OCI-LY1 (cell line): ENCODE measurements around the gene HBM.

ENCODE experiments used
- H2AFZ ChIP-seq: fragments of 200-600 bp; sonication (generic), shearing (Covaris generic); 2 replicates; pipeline ENCODE4 v1.6.0; 2014; ENCODE audit warnings: antibody characterized with exemption, mild to moderate bottlenecking, low read length
- H3F3A ChIP-seq: fragments of 200-600 bp; sonication (generic), shearing (Covaris generic); 2 replicates; pipeline ENCODE4 v1.6.0; 2014; ENCODE audit warnings: mild to moderate bottlenecking, antibody characterized with exemption, low read length, moderate library complexity; ENCODE audit not compliant: insufficient read depth
- H3K27ac ChIP-seq: fragments of 200-600 bp; sonication (generic); 2 replicates; pipeline ENCODE4 v1.5.1; 2014; ENCODE audit warnings: low read length, mixed run types, mild to moderate bottlenecking, low read depth; ENCODE audit not compliant: poor library complexity, severe bottlenecking
- H3K27me3 ChIP-seq: fragments of 200-600 bp; sonication (generic); 2 replicates; pipeline ENCODE4 v1.6.0; 2014; ENCODE audit warnings: antibody characterized with exemption, mild to moderate bottlenecking, low read length, moderate library complexity; ENCODE audit not compliant: insufficient read depth
- H3K36me3 ChIP-seq: fragments of 200-600 bp; sonication (generic); 2 replicates; pipeline ENCODE4 v1.6.1; 2014; ENCODE audit warnings: mild to moderate bottlenecking, antibody characterized with exemption, low read length, moderate library complexity, mixed read lengths; ENCODE audit not compliant: insufficient read depth
- H3K4me1 ChIP-seq: fragments of 200-600 bp; sonication (generic); 2 replicates; pipeline ENCODE4 v1.5.1; 2014; ENCODE audit warnings: mild to moderate bottlenecking, low read length, moderate library complexity; ENCODE audit not compliant: insufficient read depth, severe bottlenecking
- H3K4me2 ChIP-seq: fragments of 200-600 bp; sonication (generic), shearing (Covaris generic); 2 replicates; pipeline ENCODE4 v1.6.1; 2014; ENCODE audit warnings: low read length
- H3K4me3 ChIP-seq: fragments of 200-600 bp; sonication (generic); 2 replicates; pipeline ENCODE4 v1.5.1; 2014; ENCODE audit warnings: low read length, low read depth, mild to moderate bottlenecking, mixed read lengths; ENCODE audit not compliant: poor library complexity, severe bottlenecking
- H3K79me2 ChIP-seq: fragments of 200-600 bp; shearing (Covaris generic); 2 replicates; pipeline ENCODE4 v1.6.1; 2016; ENCODE audit warnings: mixed run types, low read length, mixed read lengths; ENCODE audit not compliant: insufficient read depth
- H3K9ac ChIP-seq: fragments of 200-600 bp; sonication (generic), shearing (Covaris generic); 2 replicates; pipeline ENCODE4 v1.6.1; 2014; ENCODE audit warnings: mild to moderate bottlenecking, low read length, mixed read lengths
- H3K9me2 ChIP-seq: fragments of 200-600 bp; sonication (generic), shearing (Covaris generic); 2 replicates; pipeline ENCODE4 v1.6.1; 2014; ENCODE audit warnings: low read depth, mild to moderate bottlenecking, low read length, mixed read lengths
- H3K9me3 ChIP-seq: fragments of 200-600 bp; shearing (Covaris generic); 2 replicates; pipeline ENCODE4 v1.6.1; 2014; ENCODE audit warnings: low read length, mixed read lengths
- H4K20me1 ChIP-seq: fragments of 200-600 bp; sonication (generic), shearing (Covaris generic); 2 replicates; pipeline ENCODE4 v1.6.0; 2016; ENCODE audit warnings: mild to moderate bottlenecking, low read length; ENCODE audit not compliant: insufficient read depth
- EZH2 ChIP-seq: fragments of 200-600 bp; sonication (generic), shearing (Covaris generic); IDR thresholded peaks from 2 replicates; pipeline ENCODE4 v1.8.0; 2017; ENCODE audit warnings: borderline replicate concordance, mixed run types, mild to moderate bottlenecking, antibody characterized with exemption, low read length, moderate library complexity, mixed read lengths
- TF ChIP-seq, protein P1 (sequence below): fragments of 200-600 bp; sonication (generic), shearing (Covaris generic); IDR thresholded peaks from 2 replicates; pipeline ENCODE4 v1.5.1; 2017; ENCODE audit warnings: mild to moderate bottlenecking, antibody characterized with exemption, low read length, moderate library complexity, mixed read lengths

The HBM gene

DNA sequence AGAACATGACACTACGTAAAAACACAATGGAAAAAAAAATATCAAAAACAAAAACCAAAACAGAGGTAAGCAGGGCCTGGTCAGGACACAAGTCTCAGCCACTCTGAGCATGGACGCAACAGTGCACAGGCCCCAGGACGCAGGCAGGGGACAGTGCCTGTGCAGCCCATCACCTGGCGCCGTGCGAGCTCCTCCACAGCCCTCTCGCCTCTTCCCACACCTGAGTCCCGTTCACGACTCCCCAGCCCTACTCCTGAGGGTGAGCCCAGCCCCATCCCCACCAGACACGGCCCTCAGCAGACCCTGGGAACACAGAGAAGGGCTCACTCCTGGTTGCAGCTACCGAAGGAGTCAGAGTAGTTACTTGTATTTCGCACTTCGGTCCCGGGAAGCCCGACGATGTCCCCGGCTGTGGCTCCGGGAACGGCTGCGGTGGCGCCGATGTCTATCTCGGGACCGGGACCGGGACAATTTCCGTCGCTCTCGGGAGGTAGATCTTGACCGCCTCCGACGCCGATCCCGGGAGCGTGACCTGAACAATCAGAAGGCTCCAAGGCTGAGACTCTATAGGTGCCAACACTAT lies 23.9 kb downstream of the HBM start:
- H3K9me2 ChIP-seq, result no peaks in the 10 kb centered on the region
- H3F3A ChIP-seq, result no peaks in the 10 kb centered on the region
- no peaks in the 10 kb centered on the region for H3K9me3 ChIP-seq
- no peaks in the 10 kb centered on the region for H3K4me1 ChIP-seq
- H3K36me3 ChIP-seq, result peaks cover 78% of the 10 kb centered on the region
- H3K27ac ChIP-seq, result no peak overlapping the region
- no peak overlapping the region for H2AFZ ChIP-seq
- no peak overlapping the region for H3K4me3 ChIP-seq
- no peak for TF ChIP-seq EZH2
- TF ChIP-seq, protein P1, sequence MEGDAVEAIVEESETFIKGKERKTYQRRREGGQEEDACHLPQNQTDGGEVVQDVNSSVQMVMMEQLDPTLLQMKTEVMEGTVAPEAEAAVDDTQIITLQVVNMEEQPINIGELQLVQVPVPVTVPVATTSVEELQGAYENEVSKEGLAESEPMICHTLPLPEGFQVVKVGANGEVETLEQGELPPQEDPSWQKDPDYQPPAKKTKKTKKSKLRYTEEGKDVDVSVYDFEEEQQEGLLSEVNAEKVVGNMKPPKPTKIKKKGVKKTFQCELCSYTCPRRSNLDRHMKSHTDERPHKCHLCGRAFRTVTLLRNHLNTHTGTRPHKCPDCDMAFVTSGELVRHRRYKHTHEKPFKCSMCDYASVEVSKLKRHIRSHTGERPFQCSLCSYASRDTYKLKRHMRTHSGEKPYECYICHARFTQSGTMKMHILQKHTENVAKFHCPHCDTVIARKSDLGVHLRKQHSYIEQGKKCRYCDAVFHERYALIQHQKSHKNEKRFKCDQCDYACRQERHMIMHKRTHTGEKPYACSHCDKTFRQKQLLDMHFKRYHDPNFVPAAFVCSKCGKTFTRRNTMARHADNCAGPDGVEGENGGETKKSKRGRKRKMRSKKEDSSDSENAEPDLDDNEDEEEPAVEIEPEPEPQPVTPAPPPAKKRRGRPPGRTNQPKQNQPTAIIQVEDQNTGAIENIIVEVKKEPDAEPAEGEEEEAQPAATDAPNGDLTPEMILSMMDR, result no peak
- no peaks in the 10 kb centered on the region for H4K20me1 ChIP-seq
- no peak overlapping the region for H3K4me2 ChIP-seq
- H3K79me2 ChIP-seq, result no peaks in the 10 kb centered on the region
- H3K27me3 ChIP-seq, result no peaks in the 10 kb centered on the region
- no peak overlapping the region for H3K9ac ChIP-seq

DNA sequence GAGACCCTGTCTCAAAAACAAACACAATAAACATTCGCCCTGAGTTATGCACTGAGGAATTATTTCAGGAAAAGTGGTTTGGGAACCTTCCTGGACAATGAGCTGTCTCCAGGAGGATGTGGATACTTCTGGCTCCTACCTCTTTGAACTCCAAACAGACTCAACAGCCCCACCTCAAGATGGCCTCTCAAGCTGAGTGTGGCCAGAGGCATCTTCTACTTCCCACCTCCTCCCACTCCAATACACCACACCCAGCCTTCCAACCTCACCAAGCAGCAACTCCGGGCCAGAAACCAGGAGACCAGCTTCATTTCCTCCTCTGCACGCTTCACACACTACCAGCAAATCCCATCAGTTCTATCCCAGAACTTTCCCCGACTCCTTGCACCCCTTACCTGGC lies 26.1 kb downstream of the HBM start:
- no peak for TF ChIP-seq EZH2
- TF ChIP-seq, protein P1, result no peak
- Histone ChIP-seq H3K9me3 (no peaks in the 10 kb centered on the region), H4K20me1 (no peaks in the 10 kb centered on the region), H3K36me3 (peaks cover 91% of the 10 kb centered on the region), H3K27me3 (no peaks in the 10 kb centered on the region), H3K4me1 (no peaks in the 10 kb centered on the region), H3K9ac (no peak overlapping the region), H3F3A (no peaks in the 10 kb centered on the region), H3K4me3 (no peak overlapping the region), H3K79me2 (no peaks in the 10 kb centered on the region), H3K4me2 (no peak overlapping the region), H3K9me2 (no peaks in the 10 kb centered on the region), H3K27ac (no peak overlapping the region), H2AFZ (no peak overlapping the region)

DNA sequence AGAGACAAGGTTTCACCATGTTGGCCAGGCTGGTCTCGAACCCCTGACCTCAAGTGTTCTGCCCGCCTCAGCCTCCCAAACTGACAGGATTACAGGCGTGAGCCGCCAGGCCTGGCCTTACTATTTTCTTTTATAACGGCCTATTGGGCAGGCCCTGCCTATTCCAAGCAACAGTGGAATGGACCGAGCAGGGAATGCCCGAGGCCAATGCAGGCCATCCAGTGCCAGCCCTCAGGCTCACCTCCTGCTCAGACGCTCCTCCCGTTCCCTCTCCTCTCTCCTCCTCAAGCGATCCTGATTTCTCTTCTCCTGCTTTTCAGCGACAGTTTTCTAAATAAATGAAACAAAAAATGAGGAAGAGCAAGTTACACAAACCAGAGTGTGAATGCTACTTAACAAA lies 26.9 kb downstream of the HBM start:
- Histone ChIP-seq H3K27me3 (no peaks in the 10 kb centered on the region), H3K9ac (no peak overlapping the region), H3K27ac (no peak overlapping the region), H3K4me2 (no peak overlapping the region), H3K36me3 (peaks cover 90% of the 10 kb centered on the region), H2AFZ (no peak overlapping the region), H3K79me2 (no peaks in the 10 kb centered on the region), H4K20me1 (no peaks in the 10 kb centered on the region), H3K9me3 (no peaks in the 10 kb centered on the region), H3K4me3 (no peak overlapping the region), H3K9me2 (no peaks in the 10 kb centered on the region), H3F3A (no peaks in the 10 kb centered on the region), H3K4me1 (no peaks in the 10 kb centered on the region)
- TF ChIP-seq EZH2, result no peak
- TF ChIP-seq, protein P1, result no peak
